ENCODE results near the gene BHMT2.

Gene BHMT2

GRCh38 chr5:79070350-79070667 is 742 bp downstream of the BHMT2 start:
- no peak for DNase-seq (ENCODE audit: low read depth)

GRCh38 chr5:79074641-79075040 is 5.1 kb downstream of the BHMT2 start:
- DNase-seq (ENCODE audit: low read depth) = peak; percentile 18

GRCh38 chr5:79075646-79076426 is 6.3 kb downstream of the BHMT2 start:
- no peak for DNase-seq (ENCODE audit: low read depth)

GRCh38 chr5:79076819-79077218 is 7.3 kb downstream of the BHMT2 start:
- no peak for DNase-seq (ENCODE audit: low read depth)

- DNase-seq (ENCODE audit: low read depth) = no peak
These were observed 8.3 kb downstream of the BHMT2 start for GRCh38 chr5:79077680-79078365.

- DNase-seq (ENCODE audit: low read depth) = no peak
These were observed 11.2 kb downstream of the BHMT2 start for GRCh38 chr5:79080804-79081203.

- DNase-seq (ENCODE audit: low read depth) = no peak
These were observed 12.2 kb downstream of the BHMT2 start for GRCh38 chr5:79081779-79082178.

- no peak for DNase-seq (ENCODE audit: low read depth)
These were observed 16.5 kb downstream of the BHMT2 start for GRCh38 chr5:79086116-79086515.

GRCh38 chr5:79088507-79088906 is 18.9 kb downstream of the BHMT2 start:
- DNase-seq (ENCODE audit: low read depth) = no peak

- no peak for DNase-seq (ENCODE audit: low read depth)
These were observed 21.5 kb downstream of the BHMT2 start for GRCh38 chr5:79091064-79091463.

GRCh38 chr5:79093762-79094161 is 24.2 kb downstream of the BHMT2 start:
- DNase-seq (ENCODE audit: low read depth) = no peak

- DNase-seq (ENCODE audit: low read depth) = no peak
These were observed 36.3 kb downstream of the BHMT2 start for GRCh38 chr5:79105868-79106267.

- DNase-seq (ENCODE audit: low read depth) = no peak
These were observed 37.6 kb downstream of the BHMT2 start for GRCh38 chr5:79107020-79107796.

GRCh38 chr5:79108086-79108485 is 38.5 kb downstream of the BHMT2 start:
- DNase-seq (ENCODE audit: low read depth) = no peak

- no peak for DNase-seq (ENCODE audit: low read depth)
These were observed 39.2 kb downstream of the BHMT2 start for GRCh38 chr5:79108792-79109191.

GRCh38 chr5:79109527-79110492 is 40.2 kb downstream of the BHMT2 start:
- DNase-seq (ENCODE audit: low read depth) = no peak

- DNase-seq (ENCODE audit: low read depth) = no peak
These were observed 41.9 kb downstream of the BHMT2 start, which contains the start of gene BHMT for GRCh38 chr5:79111387-79111959. Gene BHMT, plus strand, starts transcription at chr5:79111809. Its CDS starts 77 bp downstream, at chr5:79111886.

GRCh38 chr5:79111960-79112702 is 42.6 kb downstream of the BHMT2 start:
- no peak for DNase-seq (ENCODE audit: low read depth)

- DNase-seq (ENCODE audit: low read depth) = no peak
These were observed 43.1 kb downstream of the BHMT2 start for GRCh38 chr5:79112703-79113058.

GRCh38 chr5:79119486-79119885 is 49.9 kb downstream of the BHMT2 start:
- DNase-seq (ENCODE audit: low read depth) = no peak

- no peak for DNase-seq (ENCODE audit: low read depth)
These were observed 50.7 kb downstream of the BHMT2 start for GRCh38 chr5:79120221-79120620.

Measured in GM04504 (cell line).